ENCODE data around the gene PIGQ. TPM values are rescaled to one million over a fixed set of nuclear protein-coding genes. Genes with fewer than 3 reads are reported as not detected.
A peak's percentile ranks its signal among the peaks of the same experiment; 100 is the strongest.

PIGQ gene
- polyA plus RNA-seq, 3 donors, result 11.4 to 39.8 (median 12.1) TPM

DNA sequence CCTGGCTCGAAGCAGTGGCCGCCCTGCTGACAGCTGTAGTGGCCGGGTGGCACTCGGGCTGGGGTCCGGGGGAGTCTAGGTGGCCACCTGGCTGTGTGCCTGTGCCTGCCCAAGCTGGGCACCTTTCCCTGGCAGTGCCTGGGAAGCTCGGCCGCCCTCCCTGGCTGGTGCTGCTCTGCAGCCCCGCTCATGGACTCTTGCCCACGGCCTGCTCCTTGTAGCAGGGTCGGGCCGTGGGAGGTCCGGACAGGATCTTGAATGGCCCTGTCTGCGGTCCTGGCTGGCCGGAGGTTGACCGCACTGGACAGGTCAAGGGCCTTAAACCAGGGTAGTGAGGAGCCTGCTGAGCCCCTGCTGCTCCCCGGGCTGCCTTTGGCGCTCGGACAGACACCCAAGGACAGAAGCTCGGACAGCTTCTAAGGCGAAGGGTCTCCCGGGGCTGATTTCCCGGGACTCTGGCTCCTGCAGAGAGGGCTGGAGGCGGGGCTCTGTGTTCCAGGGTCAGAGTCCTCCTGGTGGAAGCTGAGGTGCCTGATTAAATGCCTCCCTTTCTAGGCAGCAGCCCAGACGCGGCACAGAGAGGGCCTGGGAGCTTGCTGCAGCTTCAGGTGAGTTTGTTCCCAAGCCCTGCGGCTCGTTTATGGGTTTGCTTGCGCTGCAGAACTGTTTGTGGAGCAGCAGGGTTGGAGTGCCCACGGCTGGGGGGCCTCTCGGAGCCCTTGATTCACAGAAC is 36.2 kb upstream of the PIGQ start:
- no peak overlapping the region for H3K9ac ChIP-seq (ENCODE audit: insufficient read depth, low read length, poor library complexity, severe bottlenecking)

DNA sequence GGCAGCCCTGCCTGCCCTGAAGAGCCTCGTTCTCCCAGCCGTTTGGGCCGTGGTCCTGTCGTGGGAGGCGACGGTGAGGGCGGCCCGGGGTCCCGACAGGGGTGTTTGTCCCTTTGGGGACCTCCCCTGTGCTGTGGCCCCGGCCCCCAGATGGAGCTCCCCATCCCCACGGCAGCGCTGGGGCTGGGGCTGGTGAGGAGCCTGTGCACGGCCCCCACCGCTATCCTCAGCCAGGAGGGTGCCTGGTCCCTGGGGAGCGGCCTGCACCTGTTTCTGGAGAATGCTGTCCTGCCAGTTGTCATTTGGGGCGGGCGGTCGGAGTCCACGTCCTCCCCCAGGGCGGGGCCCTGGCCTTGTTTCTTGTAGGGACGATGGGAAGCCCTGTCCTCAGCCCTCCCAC is 35.6 kb upstream of the PIGQ start:
- H3K9ac ChIP-seq (ENCODE audit: insufficient read depth, low read length, poor library complexity, severe bottlenecking), result no peak overlapping the region

More for the DNA sequence above, 36.2 kb upstream of the PIGQ start:
- Mint-ChIP-seq H3K27ac (peak overlapping the region in 1 of 7 donors; percentile 30), H3K36me3 (peaks cover 17 to 38% of the 10 kb centered on the region in 2 donors), H3K4me1 (peaks cover 23% of the 10 kb centered on the region), H3K27me3 (ENCODE audit: low read depth in 3 of 3) (no peaks in the 10 kb centered on the region), H3K4me3 (no peak overlapping the region), H3K9me3 (no peaks in the 10 kb centered on the region)
- Histone ChIP-seq H3K79me2 (ENCODE audit: insufficient read depth, low read length) (peaks cover 97% of the 10 kb centered on the region), H3K4me1 (ENCODE audit: control insufficient read depth in 1 of 2, insufficient read depth in 2 of 2, low read length in 2 of 2) (peaks cover 26 to 35% of the 10 kb centered on the region in 2 donors), H3K4me2 (replicated peaks; ENCODE audit: extremely low read depth, low read length, poor library complexity, severe bottlenecking) (no peak overlapping the region), H2AFZ (ENCODE audit: insufficient read depth, low read depth, low read length, poor library complexity, severe bottlenecking) (no peak overlapping the region), H3K36me3 (replicated peaks in 1 of 2; ENCODE audit: control insufficient read depth in 1 of 2, insufficient read depth in 2 of 2, low read length in 2 of 2) (peaks cover 22% of the 10 kb centered on the region in 2 donors), H3K27ac (ENCODE audit: low read depth in 1 of 2, low read length in 2 of 2) (no peak overlapping the region), H3K27me3 (ENCODE audit: control insufficient read depth in 2 of 2, insufficient read depth in 2 of 2, low read length in 2 of 2) (no peaks in the 10 kb centered on the region), H4K20me1 (ENCODE audit: insufficient read depth, low read length) (peaks cover 92% of the 10 kb centered on the region), H3K4me3 (replicated peaks in 1 of 3; ENCODE audit: low read depth in 2 of 3, low read length in 3 of 3) (no peak overlapping the region), H3K9me3 (replicated peaks in 1 of 2; ENCODE audit: control insufficient read depth in 1 of 2, insufficient read depth in 1 of 2, low read length in 2 of 2) (no peaks in the 10 kb centered on the region)
- WGBS (ENCODE audit: insufficient coverage), result 97% methylated on average over 30 of the region's 30 CpGs
- TF ChIP-seq, protein P1, sequence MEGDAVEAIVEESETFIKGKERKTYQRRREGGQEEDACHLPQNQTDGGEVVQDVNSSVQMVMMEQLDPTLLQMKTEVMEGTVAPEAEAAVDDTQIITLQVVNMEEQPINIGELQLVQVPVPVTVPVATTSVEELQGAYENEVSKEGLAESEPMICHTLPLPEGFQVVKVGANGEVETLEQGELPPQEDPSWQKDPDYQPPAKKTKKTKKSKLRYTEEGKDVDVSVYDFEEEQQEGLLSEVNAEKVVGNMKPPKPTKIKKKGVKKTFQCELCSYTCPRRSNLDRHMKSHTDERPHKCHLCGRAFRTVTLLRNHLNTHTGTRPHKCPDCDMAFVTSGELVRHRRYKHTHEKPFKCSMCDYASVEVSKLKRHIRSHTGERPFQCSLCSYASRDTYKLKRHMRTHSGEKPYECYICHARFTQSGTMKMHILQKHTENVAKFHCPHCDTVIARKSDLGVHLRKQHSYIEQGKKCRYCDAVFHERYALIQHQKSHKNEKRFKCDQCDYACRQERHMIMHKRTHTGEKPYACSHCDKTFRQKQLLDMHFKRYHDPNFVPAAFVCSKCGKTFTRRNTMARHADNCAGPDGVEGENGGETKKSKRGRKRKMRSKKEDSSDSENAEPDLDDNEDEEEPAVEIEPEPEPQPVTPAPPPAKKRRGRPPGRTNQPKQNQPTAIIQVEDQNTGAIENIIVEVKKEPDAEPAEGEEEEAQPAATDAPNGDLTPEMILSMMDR (IDR thresholded peaks at IDR 0.05), result no peak
- DNase-seq, result no peak
- intact Hi-C loops (cut with micrococcal nuclease), result no loop called here

More for the DNA sequence above, 35.6 kb upstream of the PIGQ start:
- Histone ChIP-seq H3K27ac (ENCODE audit: low read depth in 1 of 2, low read length in 2 of 2) (no peak overlapping the region), H3K79me2 (ENCODE audit: insufficient read depth, low read length) (peaks cover 97% of the 10 kb centered on the region), H3K4me1 (ENCODE audit: control insufficient read depth in 1 of 2, insufficient read depth in 2 of 2, low read length in 2 of 2) (peaks cover 20 to 30% of the 10 kb centered on the region in 2 donors), H3K9me3 (replicated peaks in 1 of 2; ENCODE audit: control insufficient read depth in 1 of 2, insufficient read depth in 1 of 2, low read length in 2 of 2) (no peaks in the 10 kb centered on the region), H4K20me1 (ENCODE audit: insufficient read depth, low read length) (peaks cover 91% of the 10 kb centered on the region), H3K27me3 (ENCODE audit: control insufficient read depth in 2 of 2, insufficient read depth in 2 of 2, low read length in 2 of 2) (no peaks in the 10 kb centered on the region), H3K36me3 (replicated peaks in 1 of 2; ENCODE audit: control insufficient read depth in 1 of 2, insufficient read depth in 2 of 2, low read length in 2 of 2) (peaks cover 22 to 28% of the 10 kb centered on the region in 2 donors), H2AFZ (ENCODE audit: insufficient read depth, low read depth, low read length, poor library complexity, severe bottlenecking) (no peak overlapping the region), H3K4me3 (replicated peaks in 1 of 3; ENCODE audit: low read depth in 2 of 3, low read length in 3 of 3) (no peak overlapping the region), H3K4me2 (replicated peaks; ENCODE audit: extremely low read depth, low read length, poor library complexity, severe bottlenecking) (no peak overlapping the region)
- 97% methylated on average over 18 of the region's 21 CpGs for WGBS (ENCODE audit: insufficient coverage)
- TF ChIP-seq, protein P1 (IDR thresholded peaks at IDR 0.05), result no peak
- intact Hi-C loops (cut with micrococcal nuclease), result no loop called here
- H3K27ac Mint-ChIP-seq, result no peak overlapping the region
- peaks cover 18% of the 10 kb centered on the region for H3K4me1 Mint-ChIP-seq
- no peak overlapping the region for H3K4me3 Mint-ChIP-seq
- H3K9me3 Mint-ChIP-seq, result no peaks in the 10 kb centered on the region
- no peak for DNase-seq
- H3K36me3 Mint-ChIP-seq, result peaks cover 21 to 38% of the 10 kb centered on the region in 2 donors
- no peaks in the 10 kb centered on the region for H3K27me3 Mint-ChIP-seq (ENCODE audit: low read depth in 3 of 3)

Measured in CD14-positive monocyte (primary cell).